ENCODE results near the gene LDLRAD4.

Gene LDLRAD4

GRCh38 chr18:13500869-13501542 lies 282.4 kb downstream of the LDLRAD4 start:
- no peak for DNase-seq

DNA sequence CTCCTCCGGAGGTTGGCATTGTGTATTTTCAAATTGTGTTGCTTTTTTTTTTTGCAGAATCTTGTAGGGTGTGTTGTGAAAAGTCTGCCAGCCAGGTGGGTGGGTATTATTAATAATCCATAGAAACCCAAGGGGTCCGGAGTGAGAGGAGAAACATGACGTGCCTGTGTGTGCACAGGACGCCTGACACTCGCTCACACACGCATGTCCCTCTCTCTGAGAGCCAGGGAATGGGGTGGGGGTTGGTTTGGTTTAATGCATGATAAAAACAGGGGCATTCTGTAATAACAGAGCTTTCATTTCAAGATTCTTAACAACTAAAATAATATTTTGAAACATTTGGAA lies 283.0 kb downstream of the LDLRAD4 start:
- DNase-seq: no peak

DNA sequence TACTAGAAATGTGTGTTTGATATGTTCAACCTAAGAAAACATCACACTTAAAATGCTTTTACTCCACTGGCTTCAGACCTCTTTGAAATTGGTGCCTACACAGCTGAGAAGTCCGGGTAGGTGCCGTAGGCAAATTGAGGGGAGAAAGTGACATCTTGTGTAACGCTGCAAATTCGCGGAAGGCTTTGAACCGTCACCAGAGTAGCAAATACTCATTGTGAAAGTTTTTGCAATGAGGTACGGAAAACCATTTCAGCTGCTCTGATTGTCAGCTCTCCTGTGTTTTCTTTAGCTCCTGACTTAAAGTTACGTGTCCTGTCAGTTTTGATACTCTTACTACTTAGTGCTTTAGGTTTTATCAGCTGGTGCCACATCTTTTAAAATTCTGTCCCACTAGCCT lies 283.3 kb downstream of the LDLRAD4 start:
- no peak for DNase-seq

DNA sequence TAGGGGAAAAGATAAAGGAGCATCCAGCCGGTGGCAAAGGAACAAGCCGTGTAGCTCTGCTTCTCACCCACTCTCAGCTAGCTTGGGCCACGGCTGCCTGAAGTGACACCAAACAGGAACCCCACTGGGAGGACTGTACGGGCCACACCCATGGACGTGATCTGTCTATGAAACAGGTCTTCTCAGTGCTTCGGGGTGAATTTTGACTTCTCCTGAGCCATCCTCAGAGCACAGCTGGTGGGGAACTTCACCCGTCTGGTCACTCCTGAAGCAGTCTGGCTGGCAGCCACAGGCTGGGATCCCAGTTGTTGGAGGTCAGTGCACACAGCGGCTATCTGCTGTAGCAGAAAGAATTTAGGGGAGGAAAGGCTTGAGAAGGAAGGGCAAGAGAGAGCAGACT lies 284.0 kb downstream of the LDLRAD4 start:
- DNase-seq: no peak

DNA sequence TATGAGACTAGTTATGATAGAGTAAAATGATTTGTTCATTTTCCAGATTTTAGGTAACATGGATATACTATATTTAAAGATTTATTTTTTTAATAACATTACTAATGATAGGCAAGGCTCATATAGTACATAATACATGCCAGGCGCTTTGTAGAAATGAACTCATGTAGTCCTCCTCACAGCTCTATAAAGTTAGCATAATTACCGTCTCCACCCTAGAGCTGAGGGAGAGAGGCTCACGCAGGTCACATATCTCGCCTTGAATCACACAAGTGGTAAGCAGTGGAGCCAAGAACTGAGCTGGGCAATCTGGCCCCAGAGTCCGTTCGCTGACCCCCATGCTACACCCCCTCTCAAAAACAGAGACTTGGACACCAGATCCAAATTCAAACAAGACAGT lies 285.3 kb downstream of the LDLRAD4 start:
- no peak for DNase-seq

DNA sequence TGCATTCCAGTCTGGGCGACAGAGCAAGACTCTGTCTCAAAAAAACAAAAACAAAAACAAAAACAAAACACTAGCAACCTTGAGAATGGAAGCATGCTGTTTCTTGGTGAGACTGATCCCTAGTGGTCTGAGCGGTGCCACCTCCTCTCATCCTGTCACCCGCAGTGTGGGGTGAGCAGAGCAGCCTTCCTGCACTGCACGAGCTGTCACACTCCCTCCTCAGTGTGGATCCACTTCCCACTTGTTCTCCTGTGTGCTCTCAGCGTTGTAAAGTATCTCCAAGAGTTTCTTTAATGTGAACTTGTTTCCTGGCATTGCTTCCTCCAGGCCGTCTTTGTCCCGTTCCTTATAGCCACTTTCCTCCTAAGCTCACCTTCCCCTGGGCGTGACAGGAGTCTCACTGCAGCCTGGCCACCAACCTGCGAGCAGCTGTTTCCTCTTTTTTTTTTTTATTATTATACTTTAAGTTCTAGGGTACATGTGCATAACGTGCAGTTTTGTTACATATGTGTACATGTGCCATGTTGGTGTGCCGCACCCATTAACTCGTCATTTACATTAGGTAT lies 287.3 kb downstream of the LDLRAD4 start:
- DNase-seq: no peak

DNA sequence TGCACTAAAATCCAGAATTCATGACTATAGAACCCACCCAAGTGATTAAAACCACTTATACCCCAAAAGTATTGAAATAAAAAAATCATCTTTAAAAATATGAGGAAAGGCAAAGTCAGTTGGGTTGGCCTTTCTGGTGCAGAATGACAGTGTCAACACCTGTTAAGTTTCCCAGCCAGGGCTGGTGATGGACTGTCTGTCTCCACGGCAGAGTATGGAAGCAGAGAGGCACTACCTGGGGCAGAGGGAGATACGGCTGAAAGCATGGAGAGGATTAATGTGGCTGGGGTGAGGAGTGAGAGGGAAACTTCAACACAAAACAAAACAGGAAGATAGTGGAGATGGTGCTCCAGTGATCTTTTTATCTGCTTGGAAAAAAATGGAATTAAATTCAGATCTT lies 292.0 kb downstream of the LDLRAD4 start:
- no peak for DNase-seq

DNA sequence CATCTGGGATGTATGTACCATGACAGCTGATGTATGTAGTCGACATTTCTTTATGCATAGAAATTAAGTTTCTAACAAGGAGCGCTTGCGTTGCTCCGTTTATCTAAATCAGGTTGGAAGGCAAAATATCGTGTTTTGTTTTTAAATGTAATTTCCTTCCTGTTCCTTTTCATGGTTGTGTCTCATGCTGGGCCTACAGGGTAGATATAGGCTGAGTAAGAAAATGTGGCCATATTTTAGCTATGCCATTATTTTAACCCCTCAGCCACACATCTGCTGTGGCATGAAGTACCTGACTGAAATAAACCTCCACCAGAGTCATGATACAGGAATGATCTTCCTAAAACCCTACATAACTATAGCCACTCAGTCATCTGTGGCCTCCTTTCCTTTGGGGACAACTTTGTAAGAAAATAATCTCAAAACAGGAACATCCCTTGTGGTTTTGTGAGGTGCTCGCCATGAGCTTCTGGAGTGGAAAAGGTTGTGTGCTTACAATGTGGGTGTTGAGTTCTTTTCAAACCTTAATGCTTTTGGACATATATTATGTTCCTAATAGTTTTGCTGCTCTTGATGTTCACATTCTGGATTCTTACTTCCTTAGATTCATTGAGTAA lies 293.5 kb downstream of the LDLRAD4 start:
- no peak for DNase-seq

GRCh38 chr18:13513021-13513420 lies 294.5 kb downstream of the LDLRAD4 start:
- DNase-seq: no peak

DNA sequence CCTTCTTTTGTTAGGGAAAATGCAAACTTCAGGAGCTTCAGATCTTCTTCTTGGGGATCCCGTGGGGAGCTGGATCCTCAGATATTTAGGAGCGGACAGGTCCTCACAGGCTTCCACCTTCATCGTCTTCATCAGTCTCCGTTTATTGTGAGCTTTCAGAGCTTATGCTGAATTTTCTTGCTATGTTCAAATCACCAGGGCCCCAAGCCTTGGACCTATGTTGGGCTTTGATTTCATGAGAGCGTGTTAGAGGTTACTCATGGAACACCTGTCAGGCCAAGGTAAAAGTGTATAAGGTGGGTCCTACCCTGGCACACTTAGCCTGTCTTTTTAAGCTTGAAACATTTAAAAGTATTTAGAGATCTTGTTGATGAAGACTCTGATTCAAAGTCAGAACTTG lies 294.9 kb downstream of the LDLRAD4 start:
- DNase-seq: no peak

DNA sequence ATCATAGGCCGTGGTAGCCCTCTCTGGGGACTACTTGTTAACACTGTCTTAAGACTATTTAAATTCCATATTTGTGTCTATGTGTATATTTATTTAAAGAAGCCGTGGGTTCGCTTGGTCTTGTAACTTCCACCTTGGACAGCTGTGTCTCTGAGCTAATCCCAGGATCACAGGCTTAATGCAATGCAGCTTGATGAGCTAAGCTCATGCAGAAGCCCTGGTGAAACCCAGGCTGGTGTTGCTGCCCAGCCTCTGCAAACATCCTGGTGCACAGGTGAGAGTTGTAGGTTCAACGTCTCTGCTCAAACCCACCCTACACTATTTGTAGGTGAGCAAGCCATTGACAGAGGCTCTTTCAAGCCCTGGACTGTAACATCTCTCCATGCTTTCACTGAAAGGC lies 296.0 kb downstream of the LDLRAD4 start:
- no peak for DNase-seq

- no peak for DNase-seq
Measured at GRCh38 chr18:13516855-13517254, 298.3 kb downstream of the LDLRAD4 start.

DNA sequence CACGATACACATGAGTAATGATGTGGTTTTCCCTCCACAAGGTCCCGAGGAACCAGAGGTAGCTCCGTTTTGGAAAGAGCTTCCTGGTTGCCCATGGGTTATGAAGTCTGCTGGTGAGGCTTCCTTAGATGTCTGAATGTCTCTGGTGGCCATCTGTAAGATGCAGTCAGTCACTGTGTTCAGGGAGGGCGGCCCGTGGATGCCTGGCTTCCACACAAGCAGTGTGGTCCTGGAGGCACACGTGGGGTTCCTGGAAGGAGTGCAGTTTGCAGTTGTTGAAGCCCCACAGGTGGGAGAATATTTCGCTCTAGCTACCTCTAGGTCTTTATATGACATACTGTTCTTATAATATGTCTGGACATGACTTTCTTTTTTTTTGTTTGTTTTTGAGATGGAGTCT lies 298.8 kb downstream of the LDLRAD4 start:
- DNase-seq: no peak

GRCh38 chr18:13518382-13518781 lies 299.8 kb downstream of the LDLRAD4 start:
- no peak for DNase-seq

GRCh38 chr18:13520306-13520705 lies 301.7 kb downstream of the LDLRAD4 start:
- no peak for DNase-seq

DNA sequence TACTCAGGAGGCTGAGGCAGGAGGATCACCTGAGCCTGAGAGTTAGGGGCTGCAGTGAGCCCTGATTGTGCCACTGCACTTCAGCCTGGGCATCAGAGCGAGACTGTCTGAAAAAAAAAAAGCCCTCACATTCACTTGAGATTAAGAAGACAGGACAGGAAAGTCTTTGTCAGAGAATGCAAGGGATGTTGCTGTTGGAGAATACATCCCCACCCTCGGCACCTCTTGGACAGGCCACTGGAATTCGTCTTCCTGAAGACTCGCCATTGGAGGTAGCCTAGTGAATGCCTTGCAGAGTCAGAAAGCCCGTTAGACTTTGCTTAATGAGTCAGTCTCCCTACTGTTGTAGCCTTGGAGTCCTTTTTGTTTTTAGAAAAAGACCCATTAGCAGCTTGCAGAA lies 302.2 kb downstream of the LDLRAD4 start:
- no peak for DNase-seq

- DNase-seq: peak; percentile 50
Measured at GRCh38 chr18:13521418-13521817, 302.9 kb downstream of the LDLRAD4 start.

DNA sequence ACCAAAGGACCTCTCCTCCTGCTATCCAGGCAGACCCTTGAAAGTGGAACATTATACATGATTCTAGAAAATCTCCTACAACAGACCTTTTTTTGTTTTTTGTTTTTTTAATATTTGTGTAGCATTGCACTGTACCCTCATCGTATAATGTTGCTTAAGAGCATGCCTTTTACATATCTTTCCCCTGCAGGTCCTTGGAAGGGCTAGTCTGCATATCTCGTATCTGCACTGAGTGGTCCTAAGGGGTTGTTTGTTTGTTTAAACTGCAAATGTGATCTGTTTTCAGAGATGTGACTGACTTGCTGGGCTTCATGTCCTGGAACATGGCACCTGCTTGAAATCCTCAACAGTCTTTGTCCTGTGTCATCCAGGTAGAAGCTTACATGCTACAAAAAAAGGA lies 303.7 kb downstream of the LDLRAD4 start:
- no peak for DNase-seq

DNA sequence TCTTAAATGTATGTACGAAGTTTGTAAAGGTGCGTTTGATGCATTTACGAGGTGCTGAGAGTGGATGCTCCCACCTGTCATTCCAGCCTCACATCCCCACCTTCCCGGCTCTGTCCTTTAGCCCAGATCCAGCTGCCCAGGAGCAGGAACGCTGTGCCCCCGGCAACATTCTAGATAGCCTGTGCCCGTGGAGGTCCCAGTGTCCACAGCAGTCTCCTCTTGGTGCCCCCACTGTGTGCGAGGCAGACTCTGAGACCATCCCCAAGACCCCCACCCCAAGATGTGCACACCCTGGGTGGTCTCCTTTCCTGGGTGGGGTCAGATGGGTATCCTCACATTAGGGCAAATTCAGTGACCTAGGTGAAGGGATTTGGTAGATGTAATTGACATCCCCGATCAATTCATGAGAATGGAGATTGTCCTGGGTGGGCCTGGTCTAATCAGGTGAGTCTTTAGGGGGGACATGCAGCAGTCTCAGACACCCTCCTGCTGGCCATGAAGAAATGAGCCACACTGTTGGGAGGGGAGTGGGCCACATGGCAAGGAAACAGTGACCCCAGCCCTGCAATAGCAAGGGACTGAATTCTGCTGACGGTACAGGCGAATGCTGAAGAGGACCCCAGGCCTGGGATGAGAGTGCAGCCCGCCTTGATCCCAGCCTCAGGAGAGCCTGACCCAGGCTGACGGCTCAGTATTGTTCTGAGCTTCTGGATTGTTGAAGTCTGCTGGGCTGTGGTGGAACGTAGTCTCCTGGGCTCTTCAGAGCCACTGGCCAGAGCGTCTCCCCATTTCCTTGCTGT lies 304.5 kb downstream of the LDLRAD4 start:
- no peak for DNase-seq

GRCh38 chr18:13524054-13524453 lies 305.5 kb downstream of the LDLRAD4 start:
- DNase-seq: no peak

- DNase-seq: no peak
Measured at GRCh38 chr18:13524811-13525210, 306.3 kb downstream of the LDLRAD4 start.

GRCh38 chr18:13525381-13526029 lies 306.9 kb downstream of the LDLRAD4 start:
- DNase-seq: no peak

GRCh38 chr18:13526519-13526918 lies 308.0 kb downstream of the LDLRAD4 start:
- no peak for DNase-seq
